Measurements from ENCODE around the gene SLAMF6.

The SLAMF6 gene

GRCh38 chr1:160460214-160460642 lies 62.8 kb downstream of the SLAMF6 start:
- in situ Hi-C loops (cut with MboI; ENCODE audit: low sequenced_read_pairs), result no loop called here
- DNase-seq (ENCODE audit: low spot score in 2 of 2), result no peak
- Histone ChIP-seq H3K9me3 (no peaks in the 10 kb centered on the region), H3K4me1 (no peaks in the 10 kb centered on the region), H3K4me3 (no peak overlapping the region), H3K36me3 (replicated peaks) (no peaks in the 10 kb centered on the region), H3K27me3 (ENCODE audit: low read depth) (peaks cover 3% of the 10 kb centered on the region; the same call in 1 of the 2 replicates)

GRCh38 chr1:160459687-160460086 lies 63.4 kb downstream of the SLAMF6 start:
- no peaks in the 10 kb centered on the region for H3K9me3 ChIP-seq
- peaks cover 3% of the 10 kb centered on the region; the same call in 1 of the 2 replicates for H3K27me3 ChIP-seq (ENCODE audit: low read depth)
- no peak for DNase-seq (ENCODE audit: low spot score in 2 of 2)
- no peak overlapping the region for H3K4me3 ChIP-seq
- in situ Hi-C loops (cut with MboI; ENCODE audit: low sequenced_read_pairs), result no loop called here
- H3K4me1 ChIP-seq, result no peaks in the 10 kb centered on the region
- H3K36me3 ChIP-seq (replicated peaks), result no peaks in the 10 kb centered on the region

DNA sequence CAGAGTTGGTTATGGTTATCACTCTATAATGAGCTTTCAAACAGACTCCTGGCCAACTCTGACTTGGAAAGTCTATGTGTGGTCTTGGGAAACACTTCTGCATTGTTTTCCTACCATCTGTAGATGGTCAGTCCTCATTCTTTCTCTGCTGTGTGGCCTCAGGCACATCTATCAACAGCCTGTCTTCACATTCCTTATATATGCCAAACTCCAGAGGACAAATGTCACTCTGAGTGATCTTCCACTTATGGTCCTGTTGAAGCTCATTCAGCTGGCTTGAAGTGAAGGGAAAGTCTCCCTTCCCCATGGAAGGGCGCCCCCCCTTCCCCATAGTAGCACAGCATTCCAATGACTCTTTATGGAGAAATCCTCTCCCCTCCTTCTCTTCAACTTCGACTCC lies 64.0 kb downstream of the SLAMF6 start:
- in situ Hi-C loops (cut with MboI; ENCODE audit: low sequenced_read_pairs), result no loop called here
- no peaks in the 10 kb centered on the region for H3K9me3 ChIP-seq
- no peaks in the 10 kb centered on the region for H3K4me1 ChIP-seq
- DNase-seq (ENCODE audit: low spot score in 2 of 2), result no peak
- H3K27me3 ChIP-seq (ENCODE audit: low read depth), result peaks cover 3% of the 10 kb centered on the region; the same call in 1 of the 2 replicates
- H3K36me3 ChIP-seq (replicated peaks), result no peaks in the 10 kb centered on the region
- H3K4me3 ChIP-seq, result no peak overlapping the region

DNA sequence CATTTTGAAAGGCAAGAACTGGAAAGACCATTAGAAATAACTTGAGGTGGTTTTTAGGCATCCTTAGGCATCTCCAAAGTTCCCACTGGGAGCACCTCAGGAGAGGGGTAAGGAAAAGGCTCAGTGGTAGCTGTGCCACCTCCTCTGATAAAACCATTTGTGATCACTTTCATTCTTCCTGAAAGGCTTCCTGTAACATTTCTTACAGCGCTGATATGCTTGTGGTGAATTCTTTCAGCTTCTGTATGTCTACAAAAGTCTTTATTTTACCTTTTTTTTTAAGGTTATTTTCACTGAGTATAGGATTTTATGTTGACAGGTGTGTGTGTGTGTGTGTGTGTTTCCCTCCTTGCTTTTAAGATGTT lies 67.9 kb downstream of the SLAMF6 start:
- Histone ChIP-seq H3K27me3 (ENCODE audit: low read depth) (peaks cover 3% of the 10 kb centered on the region; the same call in 1 of the 2 replicates), H3K36me3 (replicated peaks) (no peaks in the 10 kb centered on the region), H3K4me3 (no peak overlapping the region), H3K4me1 (no peaks in the 10 kb centered on the region), H3K9me3 (no peaks in the 10 kb centered on the region)
- no peak for DNase-seq (ENCODE audit: low spot score in 2 of 2)
- in situ Hi-C loops (cut with MboI; ENCODE audit: low sequenced_read_pairs), result no loop called here

DNA sequence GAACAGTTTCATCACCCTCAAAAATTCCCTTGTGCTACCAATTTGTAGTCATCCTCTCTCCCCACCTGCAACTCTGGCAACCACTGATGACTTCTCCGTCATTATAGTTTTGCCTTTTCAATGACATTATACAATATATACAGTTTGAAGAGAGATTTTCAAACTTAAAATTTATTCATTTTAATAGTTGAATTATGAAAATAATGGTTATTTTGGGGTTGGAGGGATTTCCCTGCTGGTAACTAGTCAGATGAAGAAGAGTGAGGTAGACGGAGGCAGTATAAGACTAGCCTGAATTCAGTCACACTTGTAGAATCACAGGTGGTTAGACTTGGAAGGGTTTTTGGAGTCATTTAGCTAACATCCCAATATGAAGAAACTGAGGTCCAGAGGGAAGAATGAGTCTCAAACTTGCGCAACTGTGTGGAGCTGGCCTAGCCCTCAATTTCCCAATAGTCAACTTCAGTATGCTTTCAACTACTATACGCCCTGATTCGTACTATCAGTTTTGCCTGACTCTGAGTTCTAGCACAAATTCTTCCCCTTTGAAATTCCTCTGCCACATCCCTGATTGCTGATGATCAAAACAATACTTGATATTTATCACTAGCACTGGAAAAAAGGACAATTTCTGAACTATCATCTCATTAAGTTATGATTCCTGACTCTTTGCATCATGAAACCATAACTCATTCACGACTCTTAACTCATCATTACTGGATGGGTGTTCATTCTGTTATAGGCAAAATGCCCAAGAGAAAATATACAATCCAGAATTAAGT lies 68.5 kb downstream of the SLAMF6 start:
- H3K4me3 ChIP-seq, result no peak overlapping the region
- no peak for DNase-seq (ENCODE audit: low spot score in 2 of 2)
- H3K4me1 ChIP-seq, result no peaks in the 10 kb centered on the region
- H3K9me3 ChIP-seq, result no peaks in the 10 kb centered on the region
- H3K27me3 ChIP-seq (ENCODE audit: low read depth), result peaks cover 3% of the 10 kb centered on the region; the same call in 1 of the 2 replicates
- in situ Hi-C loops (cut with MboI; ENCODE audit: low sequenced_read_pairs), result no loop called here
- H3K36me3 ChIP-seq (replicated peaks), result no peaks in the 10 kb centered on the region

- in situ Hi-C loops (cut with MboI; ENCODE audit: low sequenced_read_pairs), result no loop called here
- no peak for DNase-seq (ENCODE audit: low spot score in 2 of 2)
These were observed 69.6 kb downstream of the SLAMF6 start for GRCh38 chr1:160453443-160453842.

GRCh38 chr1:160451859-160452232 lies 71.2 kb downstream of the SLAMF6 start:
- H3K4me3 ChIP-seq, result no peak overlapping the region
- H3K36me3 ChIP-seq (replicated peaks), result no peaks in the 10 kb centered on the region
- no peaks in the 10 kb centered on the region for H3K9me3 ChIP-seq
- H3K27me3 ChIP-seq (ENCODE audit: low read depth), result no peaks in the 10 kb centered on the region; the same call in none of the 2 replicates
- in situ Hi-C loops (cut with MboI; ENCODE audit: low sequenced_read_pairs), result no loop called here
- H3K4me1 ChIP-seq, result no peaks in the 10 kb centered on the region
- no peak for DNase-seq (ENCODE audit: low spot score in 2 of 2)

More at GRCh38 chr1:160453443-160453842, 69.6 kb downstream of the SLAMF6 start:
- Histone ChIP-seq H3K27me3 (ENCODE audit: low read depth) (peaks cover 3% of the 10 kb centered on the region), H3K4me3 (no peak overlapping the region), H3K36me3 (replicated peaks) (no peaks in the 10 kb centered on the region), H3K4me1 (no peaks in the 10 kb centered on the region), H3K9me3 (no peaks in the 10 kb centered on the region)

GRCh38 chr1:160451119-160451858 lies 71.8 kb downstream of the SLAMF6 start:
- H3K4me3 ChIP-seq, result no peak overlapping the region

GRCh38 chr1:160449494-160449893 lies 73.6 kb downstream of the SLAMF6 start:
- Histone ChIP-seq H3K27me3 (ENCODE audit: low read depth) (no peaks in the 10 kb centered on the region; the same call in none of the 2 replicates), H3K4me1 (no peaks in the 10 kb centered on the region), H3K36me3 (replicated peaks) (no peaks in the 10 kb centered on the region), H3K4me3 (no peak overlapping the region), H3K9me3 (no peaks in the 10 kb centered on the region)
- in situ Hi-C loops (cut with MboI; ENCODE audit: low sequenced_read_pairs), result no loop called here
- no peak for DNase-seq (ENCODE audit: low spot score in 2 of 2)

More at GRCh38 chr1:160451119-160451858, 71.8 kb downstream of the SLAMF6 start:
- in situ Hi-C loops (cut with MboI; ENCODE audit: low sequenced_read_pairs), result no loop called here
- Histone ChIP-seq H3K4me1 (no peaks in the 10 kb centered on the region), H3K9me3 (no peaks in the 10 kb centered on the region), H3K27me3 (ENCODE audit: low read depth) (no peaks in the 10 kb centered on the region; the same call in none of the 2 replicates), H3K36me3 (replicated peaks) (no peaks in the 10 kb centered on the region)
- DNase-seq (ENCODE audit: low spot score in 2 of 2), result no peak

- Histone ChIP-seq H3K36me3 (replicated peaks) (no peaks in the 10 kb centered on the region), H3K9me3 (no peaks in the 10 kb centered on the region), H3K4me3 (no peak overlapping the region), H3K27me3 (ENCODE audit: low read depth) (no peaks in the 10 kb centered on the region; the same call in none of the 2 replicates), H3K4me1 (no peaks in the 10 kb centered on the region; the same call in 1 of the 2 replicates)
- in situ Hi-C loops (cut with MboI; ENCODE audit: low sequenced_read_pairs), result no loop called here
- DNase-seq (ENCODE audit: low spot score in 2 of 2), result no peak
These were observed 76.0 kb downstream of the SLAMF6 start for GRCh38 chr1:160446945-160447600.

DNA sequence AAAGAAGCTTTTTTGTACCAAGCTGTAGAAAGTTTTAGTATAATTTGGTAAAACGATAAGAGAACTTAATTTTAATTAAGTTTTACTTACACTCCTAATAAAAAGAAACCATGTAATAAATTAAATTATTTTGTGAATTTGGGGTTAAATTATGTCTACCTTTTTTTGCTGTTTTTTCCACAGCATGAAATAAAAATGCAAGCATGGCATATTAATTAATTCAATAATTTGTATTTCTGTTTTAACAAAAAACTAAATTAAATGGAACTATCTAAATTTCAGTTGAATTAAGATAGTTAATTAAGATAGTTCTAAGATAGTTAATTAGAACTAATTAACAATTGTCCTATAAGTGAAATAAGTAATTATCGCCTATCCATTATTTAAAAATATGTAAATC lies 83.3 kb downstream of the SLAMF6 start:
- no peaks in the 10 kb centered on the region; the same call in 1 of the 2 replicates for H3K4me1 ChIP-seq
- no peaks in the 10 kb centered on the region; the same call in 1 of the 2 replicates for H3K27me3 ChIP-seq (ENCODE audit: low read depth)
- no peak for DNase-seq (ENCODE audit: low spot score in 2 of 2)
- H3K36me3 ChIP-seq (replicated peaks), result no peaks in the 10 kb centered on the region
- no peak overlapping the region for H3K4me3 ChIP-seq
- H3K9me3 ChIP-seq, result no peaks in the 10 kb centered on the region
- in situ Hi-C loops (cut with MboI; ENCODE audit: low sequenced_read_pairs), result no loop called here

GRCh38 chr1:160438935-160439334 lies 84.1 kb downstream of the SLAMF6 start:
- Histone ChIP-seq H3K9me3 (no peaks in the 10 kb centered on the region), H3K27me3 (ENCODE audit: low read depth) (no peaks in the 10 kb centered on the region; the same call in 1 of the 2 replicates), H3K36me3 (replicated peaks) (no peaks in the 10 kb centered on the region), H3K4me3 (no peak overlapping the region), H3K4me1 (no peaks in the 10 kb centered on the region; the same call in 1 of the 2 replicates)
- DNase-seq (ENCODE audit: low spot score in 2 of 2), result no peak
- in situ Hi-C loops (cut with MboI; ENCODE audit: low sequenced_read_pairs), result no loop called here

DNA sequence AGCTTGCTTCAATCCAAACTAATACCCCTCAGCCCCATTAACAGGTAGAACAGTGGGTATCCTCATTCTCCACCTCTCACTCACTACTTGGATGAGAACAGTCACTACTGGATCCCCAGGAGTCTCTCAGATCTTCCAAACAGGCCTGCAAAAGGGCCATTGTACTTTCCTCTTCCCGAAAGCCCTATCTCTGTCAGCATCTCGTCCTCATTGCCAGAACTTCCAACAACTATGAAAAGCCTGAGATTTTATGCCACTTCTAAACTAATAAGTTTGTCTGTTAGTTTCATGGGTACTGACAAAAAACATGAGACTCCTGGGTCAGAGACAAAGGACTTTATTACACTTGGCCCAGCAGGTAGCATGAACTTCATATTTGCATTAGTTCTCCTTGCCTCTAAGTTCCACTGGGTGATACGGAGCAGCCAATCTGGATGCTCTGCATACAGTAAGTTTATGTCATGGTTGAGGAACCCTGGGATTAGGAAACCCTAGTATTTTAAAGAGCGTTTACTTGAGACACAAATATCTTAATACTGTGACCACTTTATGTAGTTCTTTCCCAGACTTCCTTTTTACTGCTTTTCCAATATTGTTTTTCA lies 84.6 kb downstream of the SLAMF6 start:
- H3K4me1 ChIP-seq, result no peaks in the 10 kb centered on the region
- H3K27me3 ChIP-seq (ENCODE audit: low read depth), result no peaks in the 10 kb centered on the region; the same call in 1 of the 2 replicates
- no peaks in the 10 kb centered on the region for H3K36me3 ChIP-seq (replicated peaks)
- no peaks in the 10 kb centered on the region for H3K9me3 ChIP-seq
- no peak overlapping the region for H3K4me3 ChIP-seq
- in situ Hi-C loops (cut with MboI; ENCODE audit: low sequenced_read_pairs), result no loop called here
- no peak for DNase-seq (ENCODE audit: low spot score in 2 of 2)

Measured in HAP-1 (cell line).